ENCODE measurements around the gene CCDC152. TPM values are rescaled to one million over a fixed set of nuclear protein-coding genes. Genes with fewer than 3 reads are reported as not detected.
"Not testable (repeated sequence)": the region's sequence is repeated elsewhere in the genome, so short reads cannot be mapped to it uniquely, and the experiment has no call there.

The CCDC152 gene
- total RNA-seq, 1 donor from 2014 or later, result not detected

DNA sequence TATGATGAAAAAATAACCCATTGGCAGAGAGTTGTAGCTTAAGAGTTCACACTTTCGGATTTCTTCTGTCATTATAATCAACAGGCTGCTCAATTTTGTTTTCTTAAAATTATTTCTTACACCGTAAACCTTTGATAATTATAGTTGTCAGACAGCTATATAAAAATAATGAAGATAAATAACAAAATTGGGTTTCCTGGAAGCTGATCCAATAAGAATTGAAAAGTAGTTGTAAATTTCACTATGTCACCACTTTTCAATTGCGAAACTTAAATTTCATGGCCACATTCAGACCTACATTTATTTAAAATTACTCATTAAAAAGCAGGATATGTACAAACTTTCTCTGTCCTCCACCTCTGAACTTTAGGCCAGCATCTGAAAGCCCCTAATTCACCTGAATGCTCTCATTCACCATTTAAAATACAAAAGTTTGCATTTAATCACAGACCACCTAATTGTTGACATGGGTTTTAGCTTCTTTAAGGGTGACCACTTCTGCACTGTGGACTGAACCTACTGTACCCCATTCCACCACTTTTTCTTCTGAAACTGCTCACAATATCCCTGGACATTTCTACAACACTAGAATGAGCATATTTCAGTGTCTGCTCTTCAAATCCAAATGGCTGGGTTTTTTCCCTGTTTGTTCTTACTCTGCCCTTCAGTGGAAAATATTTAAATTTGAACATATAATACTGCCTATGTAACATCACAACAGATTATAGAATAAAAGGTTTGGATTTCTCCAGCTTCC is 54.4 kb downstream of the CCDC152 start:
- Mint-ChIP-seq H3K36me3 (ENCODE audit: low read depth) (no peaks in the 10 kb centered on the region), H3K9me3 (no peaks in the 10 kb centered on the region), H3K4me3 (no peak overlapping the region), H3K4me1 (peaks cover 19% of the 10 kb centered on the region), H3K27ac (ENCODE audit: unreplicated experiment) (no peak overlapping the region), H3K27me3 (ENCODE audit: low read depth) (no peaks in the 10 kb centered on the region)
- TF ChIP-seq, protein P1, sequence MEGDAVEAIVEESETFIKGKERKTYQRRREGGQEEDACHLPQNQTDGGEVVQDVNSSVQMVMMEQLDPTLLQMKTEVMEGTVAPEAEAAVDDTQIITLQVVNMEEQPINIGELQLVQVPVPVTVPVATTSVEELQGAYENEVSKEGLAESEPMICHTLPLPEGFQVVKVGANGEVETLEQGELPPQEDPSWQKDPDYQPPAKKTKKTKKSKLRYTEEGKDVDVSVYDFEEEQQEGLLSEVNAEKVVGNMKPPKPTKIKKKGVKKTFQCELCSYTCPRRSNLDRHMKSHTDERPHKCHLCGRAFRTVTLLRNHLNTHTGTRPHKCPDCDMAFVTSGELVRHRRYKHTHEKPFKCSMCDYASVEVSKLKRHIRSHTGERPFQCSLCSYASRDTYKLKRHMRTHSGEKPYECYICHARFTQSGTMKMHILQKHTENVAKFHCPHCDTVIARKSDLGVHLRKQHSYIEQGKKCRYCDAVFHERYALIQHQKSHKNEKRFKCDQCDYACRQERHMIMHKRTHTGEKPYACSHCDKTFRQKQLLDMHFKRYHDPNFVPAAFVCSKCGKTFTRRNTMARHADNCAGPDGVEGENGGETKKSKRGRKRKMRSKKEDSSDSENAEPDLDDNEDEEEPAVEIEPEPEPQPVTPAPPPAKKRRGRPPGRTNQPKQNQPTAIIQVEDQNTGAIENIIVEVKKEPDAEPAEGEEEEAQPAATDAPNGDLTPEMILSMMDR (conservative IDR thresholded peaks at IDR 0.05), result no peak
- no peak for DNase-seq (ENCODE audit: low read depth, low spot score)

DNA sequence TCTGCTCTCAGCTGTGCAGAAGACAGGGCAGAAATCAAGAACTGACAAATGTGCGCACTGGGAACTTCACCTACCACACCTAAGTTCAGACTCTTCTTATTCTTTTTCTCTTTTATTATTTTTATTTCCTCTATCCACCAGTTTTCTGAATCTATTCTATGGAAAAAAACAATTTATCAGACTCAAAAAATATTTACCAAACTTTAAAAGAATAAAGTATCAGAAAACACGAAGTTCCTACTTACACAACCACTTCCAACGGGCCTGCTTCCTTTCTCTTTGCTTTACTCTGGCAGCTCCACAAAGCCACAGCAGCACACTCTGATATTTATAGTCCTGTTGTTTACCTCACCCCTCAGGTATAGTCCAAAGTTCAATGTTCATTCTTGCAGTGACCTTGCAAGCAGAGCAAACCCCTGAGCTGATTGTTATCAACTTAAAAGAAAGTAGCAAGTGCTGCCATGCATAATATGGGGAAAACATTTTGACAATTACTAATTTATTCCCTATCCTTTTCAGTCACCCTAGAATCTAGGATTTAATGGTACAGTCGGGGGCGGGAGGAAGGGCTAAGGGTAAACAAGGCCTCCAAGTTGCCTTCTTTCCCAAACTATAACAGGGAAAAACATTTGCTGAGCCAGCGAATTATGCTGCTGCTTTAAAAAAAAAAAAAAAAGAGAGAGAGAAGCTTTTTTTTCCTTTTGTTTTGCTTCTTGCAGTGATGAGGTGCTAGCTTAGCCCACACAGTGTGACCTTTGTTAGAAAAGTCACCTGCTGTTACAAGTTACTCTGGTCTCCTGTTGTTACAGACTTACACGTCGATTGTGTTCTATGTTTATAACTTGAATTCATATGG is 55.2 kb downstream of the CCDC152 start, which contains the start of gene SELENOP:
Gene SELENOP (minus strand): TSS at position 302 of the 856 bp plus-strand sequence. CDS start 3,539 bp downstream, outside the sequence.
- no peak for DNase-seq (ENCODE audit: low read depth, low spot score)
- Mint-ChIP-seq H3K4me1 (peaks cover 19% of the 10 kb centered on the region), H3K9me3 (no peaks in the 10 kb centered on the region), H3K36me3 (ENCODE audit: low read depth) (no peaks in the 10 kb centered on the region), H3K27ac (ENCODE audit: unreplicated experiment) (no peak within 1 kb of the TSS), H3K27me3 (ENCODE audit: low read depth) (no peaks in the 10 kb centered on the region), H3K4me3 (no peak within 1 kb of the TSS)
- TF ChIP-seq, protein P1 (conservative IDR thresholded peaks at IDR 0.05), result no peak

DNA sequence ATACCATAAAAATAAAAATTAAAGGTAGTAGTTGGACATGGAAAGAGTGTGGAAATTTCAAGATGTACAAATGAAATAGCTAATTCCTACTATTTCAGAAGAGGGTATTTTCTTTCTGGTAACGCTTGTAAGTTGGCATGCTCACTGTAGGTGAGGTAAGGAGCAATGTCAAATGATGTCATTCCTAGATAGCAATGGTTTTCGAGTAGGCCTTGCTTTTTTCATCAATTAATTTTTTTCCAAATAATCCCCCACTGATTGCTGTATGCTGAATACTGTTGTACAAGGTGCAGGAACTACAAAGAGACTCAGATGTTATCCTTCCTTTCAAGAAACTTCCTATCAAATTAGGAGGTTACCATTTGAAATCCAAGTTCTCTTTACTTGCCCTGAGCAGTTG is 56.0 kb downstream of the CCDC152 start:
- no peaks in the 10 kb centered on the region for H3K9me3 Mint-ChIP-seq
- H3K27ac Mint-ChIP-seq (ENCODE audit: unreplicated experiment), result no peak overlapping the region
- no peaks in the 10 kb centered on the region for H3K27me3 Mint-ChIP-seq (ENCODE audit: low read depth)
- no peaks in the 10 kb centered on the region for H3K36me3 Mint-ChIP-seq (ENCODE audit: low read depth)
- DNase-seq (ENCODE audit: low read depth, low spot score), result no peak
- peaks cover 19% of the 10 kb centered on the region for H3K4me1 Mint-ChIP-seq
- TF ChIP-seq, protein P1 (conservative IDR thresholded peaks at IDR 0.05), result no peak
- no peak overlapping the region for H3K4me3 Mint-ChIP-seq

GRCh38 chr5:42813533-42813932 is 56.9 kb downstream of the CCDC152 start:
- no peaks in the 10 kb centered on the region for H3K27me3 Mint-ChIP-seq (ENCODE audit: low read depth)
- no peak overlapping the region for H3K4me3 Mint-ChIP-seq
- H3K27ac Mint-ChIP-seq (ENCODE audit: unreplicated experiment), result no peak overlapping the region
- DNase-seq (ENCODE audit: low read depth, low spot score), result peak; percentile 10
- H3K36me3 Mint-ChIP-seq (ENCODE audit: low read depth), result no peaks in the 10 kb centered on the region
- TF ChIP-seq, protein P1 (conservative IDR thresholded peaks at IDR 0.05), result no peak
- H3K9me3 Mint-ChIP-seq, result no peaks in the 10 kb centered on the region
- H3K4me1 Mint-ChIP-seq, result peaks cover 19% of the 10 kb centered on the region

- DNase-seq (ENCODE audit: low read depth, low spot score); H3K9me3 Mint-ChIP-seq; H3K27me3 Mint-ChIP-seq (ENCODE audit: low read depth); H3K27ac Mint-ChIP-seq (ENCODE audit: unreplicated experiment); H3K4me3 Mint-ChIP-seq; H3K36me3 Mint-ChIP-seq (ENCODE audit: low read depth): not testable (repeated sequence)
- peaks cover 14% of the 10 kb centered on the region for H3K4me1 Mint-ChIP-seq
These were observed 59.9 kb downstream of the CCDC152 start for GRCh38 chr5:42816546-42816945.

Measured in neural crest cell (in vitro differentiated cells).